HEK293 (cell line): ENCODE data around the gene KCNC4.
A peak's percentile ranks its signal among the peaks of the same experiment; 100 is the strongest.

Experiments
- CTCF ChIA-PET: fragments of 350-600 bp; formaldehyde crosslinking; extraction: SDS; loops from one replicate; lab custom pipeline; 2021; ENCODE audit warnings: antibody characterized with exemption; lab: Yijun Ruan, JAX
- POLR2A ChIA-PET: fragments of 300-600 bp; formaldehyde crosslinking; extraction: SDS; loops from one replicate; lab custom pipeline; 2020; ENCODE audit warnings: antibody characterized with exemption, inconsistent platforms; lab: Yijun Ruan, JAX
- H3K27ac ChIP-seq: fragments of 200-500 bp; sonication (Bioruptor generic); 2 replicates; pipeline ENCODE4 v1.5.1; 2014; ENCODE audit warnings: low read depth, low read length, control low read depth, inconsistent platforms; ENCODE audit errors: extremely low read depth
- H3K36me3 ChIP-seq, 2 experiments: fragments of 200-500 bp in 1 of 2; sonication (Bioruptor generic) in 1 of 2; 1 replicate in 1 of 2; 2 replicates in 1 of 2; pipeline ENCODE4 v1.5.1; 2014 to 2017; ENCODE audit warnings: inconsistent platforms in 2 of 2, low read length in 2 of 2; ENCODE audit not compliant: control insufficient read depth in 2 of 2, insufficient read depth in 1 of 2
- H3K4me1 ChIP-seq: fragments of 200-500 bp; sonication (Bioruptor generic); 2 replicates; pipeline ENCODE4 v1.5.1; 2014; ENCODE audit warnings: mild to moderate bottlenecking, low read length, inconsistent platforms; ENCODE audit not compliant: control insufficient read depth, insufficient read depth
- H3K4me3 ChIP-seq: 2 replicates; pipeline ENCODE4 v1.5.1; 2011; ENCODE audit warnings: low read depth, mild to moderate bottlenecking, control low read depth, low read length, moderate library complexity
- H3K9me3 ChIP-seq: fragments of 200-500 bp; sonication (Bioruptor generic); 2 replicates; pipeline ENCODE4 v1.5.1; 2014; ENCODE audit warnings: low read depth, low read length, inconsistent platforms; ENCODE audit not compliant: control insufficient read depth, insufficient read depth
- EGR2 ChIP-seq: fragments of 450-650 bp; formaldehyde crosslinking; IDR thresholded peaks from 2 replicates; pipeline ENCODE4 v1.5.1; 2016; ENCODE audit warnings: low read depth, missing biosample characterization, missing genetic modification characterization
- KLF1 ChIP-seq: fragments of 450-650 bp; formaldehyde crosslinking; IDR thresholded peaks from 2 replicates; pipeline ENCODE4 v1.5.1; 2016; ENCODE audit warnings: missing biosample characterization, missing genetic modification characterization
- MZF1 ChIP-seq: fragments of 450-650 bp; formaldehyde crosslinking; IDR thresholded peaks from 2 replicates; pipeline ENCODE4 v1.5.1; 2017; ENCODE audit warnings: missing biosample characterization, missing genetic modification characterization, borderline replicate concordance
- PBX3 ChIP-seq: sonication (generic); formaldehyde crosslinking; IDR thresholded peaks from 2 replicates; pipeline ENCODE4 v1.8.1; 2022; ENCODE audit warnings: mild to moderate bottlenecking, moderate library complexity, missing genetic modification reagents
- PRDM1 ChIP-seq: fragments of 450-650 bp; formaldehyde crosslinking; IDR thresholded peaks from 2 replicates; pipeline ENCODE4; 2016; ENCODE audit warnings: missing biosample characterization, missing genetic modification characterization
- ZBTB17 ChIP-seq: fragments of 450-650 bp; formaldehyde crosslinking; IDR thresholded peaks from 2 replicates; pipeline ENCODE4 v1.5.1; 2016; ENCODE audit warnings: missing biosample characterization, missing genetic modification characterization
- ZFP69B ChIP-seq: fragments of 450-650 bp; formaldehyde crosslinking; IDR thresholded peaks from 2 replicates; pipeline ENCODE4 v1.5.1; 2016; ENCODE audit warnings: missing biosample characterization, missing genetic modification characterization
- ZNF121 ChIP-seq: fragments of 450-650 bp; formaldehyde crosslinking; IDR thresholded peaks from 2 replicates; pipeline ENCODE4 v1.5.1; 2016; ENCODE audit warnings: missing biosample characterization, missing genetic modification characterization
- ZNF132 ChIP-seq: fragments of 450-650 bp; formaldehyde crosslinking; IDR thresholded peaks from 2 replicates; pipeline ENCODE4 v1.5.1; 2017; ENCODE audit warnings: missing biosample characterization, missing genetic modification characterization, borderline replicate concordance
- ZNF138 ChIP-seq: fragments of 450-650 bp; formaldehyde crosslinking; IDR thresholded peaks from 2 replicates; pipeline ENCODE4 v1.5.1; 2016; ENCODE audit warnings: missing biosample characterization, missing genetic modification characterization, borderline replicate concordance
- ZNF175 ChIP-seq: fragments of 450-650 bp; formaldehyde crosslinking; IDR thresholded peaks from 2 replicates; pipeline ENCODE4 v1.5.1; 2016; ENCODE audit warnings: missing biosample characterization, missing genetic modification characterization
- ZNF2 ChIP-seq: fragments of 450-650 bp; formaldehyde crosslinking; IDR thresholded peaks from 2 replicates; pipeline ENCODE4 v1.5.1; 2016; ENCODE audit warnings: missing biosample characterization, missing genetic modification characterization
- ZNF302 ChIP-seq: fragments of 450-650 bp; formaldehyde crosslinking; IDR thresholded peaks from 2 replicates; pipeline ENCODE4 v1.5.1; 2016; ENCODE audit warnings: missing biosample characterization, missing genetic modification characterization, low read depth
- ZNF335 ChIP-seq: fragments of 450-650 bp; formaldehyde crosslinking; conservative IDR thresholded peaks from 2 replicates; pipeline ENCODE4 v1.5.1; 2016; ENCODE audit warnings: missing biosample characterization, missing genetic modification characterization
- ZNF341 ChIP-seq: fragments of 450-650 bp; formaldehyde crosslinking; IDR thresholded peaks from 2 replicates; pipeline ENCODE4; 2016; ENCODE audit warnings: low read depth, missing biosample characterization, missing genetic modification characterization
- ZNF433 ChIP-seq: fragments of 450-650 bp; formaldehyde crosslinking; IDR thresholded peaks from 2 replicates; pipeline ENCODE4 v1.5.1; 2016; ENCODE audit warnings: missing biosample characterization, missing genetic modification characterization, low read depth
- ZNF621 ChIP-seq: fragments of 450-650 bp; formaldehyde crosslinking; IDR thresholded peaks from 2 replicates; pipeline ENCODE4 v1.5.1; 2017; ENCODE audit warnings: missing biosample characterization, missing genetic modification characterization
- ZNF654 ChIP-seq: fragments of 450-650 bp; formaldehyde crosslinking; IDR thresholded peaks from 2 replicates; pipeline ENCODE4 v1.5.1; 2016; ENCODE audit warnings: low read depth, missing biosample characterization, missing genetic modification characterization
- ZSCAN5A ChIP-seq: fragments of 450-650 bp; formaldehyde crosslinking; IDR thresholded peaks from 2 replicates; pipeline ENCODE4 v1.5.1; 2016; ENCODE audit warnings: missing biosample characterization, missing genetic modification characterization
- TF ChIP-seq, protein P1 (sequence below): fragments of 450-650 bp; formaldehyde crosslinking; IDR thresholded peaks from 2 replicates; pipeline ENCODE4 v1.5.1; 2016; ENCODE audit warnings: missing biosample characterization, missing genetic modification characterization, borderline replicate concordance
- TF ChIP-seq, protein P2 (sequence below): fragments of 450-650 bp; formaldehyde crosslinking; IDR thresholded peaks from 2 replicates; pipeline ENCODE4 v1.5.1; 2016; ENCODE audit warnings: missing biosample characterization, missing genetic modification characterization
- TF ChIP-seq, protein P3 (sequence below): fragments of 450-650 bp; formaldehyde crosslinking; IDR thresholded peaks from 2 replicates; pipeline ENCODE4 v1.5.1; 2016; ENCODE audit warnings: missing biosample characterization, missing genetic modification characterization

Gene KCNC4

GRCh38 chr1:110195196-110195595 lies 14.9 kb upstream of the KCNC4 start:
- CTCF ChIA-PET: interaction anchor here (0.6 to 1.1 kb wide), 2 partner anchors 10 to 99 kb away, joined by 3 to 4 read pairs; no protein-coding TSS in a partner anchor
- H3K9me3 ChIP-seq: no peaks in the 10 kb centered on the region

GRCh38 chr1:110196917-110197765 lies 13.0 kb upstream of the KCNC4 start:
- POLR2A ChIA-PET: interaction anchor here (1.1 kb wide), 1 partner anchor 141 kb away, joined by 3 read pairs; no protein-coding TSS in a partner anchor
- Histone ChIP-seq H3K4me3 (no peak overlapping the region), H3K27ac (no peak overlapping the region), H3K9me3 (no peaks in the 10 kb centered on the region), H3K36me3 (no peaks in the 10 kb centered on the region), H3K4me1 (no peaks in the 10 kb centered on the region)
- CTCF ChIA-PET: interaction anchor here (0.5 to 3.2 kb wide), 50 partner anchors 8 to 399 kb away, joined by 3 to 33 read pairs (median 5); partner anchors contain the start of gene KCNC4
- TF ChIP-seq ZNF132: no peak
- TF ChIP-seq, protein P1, sequence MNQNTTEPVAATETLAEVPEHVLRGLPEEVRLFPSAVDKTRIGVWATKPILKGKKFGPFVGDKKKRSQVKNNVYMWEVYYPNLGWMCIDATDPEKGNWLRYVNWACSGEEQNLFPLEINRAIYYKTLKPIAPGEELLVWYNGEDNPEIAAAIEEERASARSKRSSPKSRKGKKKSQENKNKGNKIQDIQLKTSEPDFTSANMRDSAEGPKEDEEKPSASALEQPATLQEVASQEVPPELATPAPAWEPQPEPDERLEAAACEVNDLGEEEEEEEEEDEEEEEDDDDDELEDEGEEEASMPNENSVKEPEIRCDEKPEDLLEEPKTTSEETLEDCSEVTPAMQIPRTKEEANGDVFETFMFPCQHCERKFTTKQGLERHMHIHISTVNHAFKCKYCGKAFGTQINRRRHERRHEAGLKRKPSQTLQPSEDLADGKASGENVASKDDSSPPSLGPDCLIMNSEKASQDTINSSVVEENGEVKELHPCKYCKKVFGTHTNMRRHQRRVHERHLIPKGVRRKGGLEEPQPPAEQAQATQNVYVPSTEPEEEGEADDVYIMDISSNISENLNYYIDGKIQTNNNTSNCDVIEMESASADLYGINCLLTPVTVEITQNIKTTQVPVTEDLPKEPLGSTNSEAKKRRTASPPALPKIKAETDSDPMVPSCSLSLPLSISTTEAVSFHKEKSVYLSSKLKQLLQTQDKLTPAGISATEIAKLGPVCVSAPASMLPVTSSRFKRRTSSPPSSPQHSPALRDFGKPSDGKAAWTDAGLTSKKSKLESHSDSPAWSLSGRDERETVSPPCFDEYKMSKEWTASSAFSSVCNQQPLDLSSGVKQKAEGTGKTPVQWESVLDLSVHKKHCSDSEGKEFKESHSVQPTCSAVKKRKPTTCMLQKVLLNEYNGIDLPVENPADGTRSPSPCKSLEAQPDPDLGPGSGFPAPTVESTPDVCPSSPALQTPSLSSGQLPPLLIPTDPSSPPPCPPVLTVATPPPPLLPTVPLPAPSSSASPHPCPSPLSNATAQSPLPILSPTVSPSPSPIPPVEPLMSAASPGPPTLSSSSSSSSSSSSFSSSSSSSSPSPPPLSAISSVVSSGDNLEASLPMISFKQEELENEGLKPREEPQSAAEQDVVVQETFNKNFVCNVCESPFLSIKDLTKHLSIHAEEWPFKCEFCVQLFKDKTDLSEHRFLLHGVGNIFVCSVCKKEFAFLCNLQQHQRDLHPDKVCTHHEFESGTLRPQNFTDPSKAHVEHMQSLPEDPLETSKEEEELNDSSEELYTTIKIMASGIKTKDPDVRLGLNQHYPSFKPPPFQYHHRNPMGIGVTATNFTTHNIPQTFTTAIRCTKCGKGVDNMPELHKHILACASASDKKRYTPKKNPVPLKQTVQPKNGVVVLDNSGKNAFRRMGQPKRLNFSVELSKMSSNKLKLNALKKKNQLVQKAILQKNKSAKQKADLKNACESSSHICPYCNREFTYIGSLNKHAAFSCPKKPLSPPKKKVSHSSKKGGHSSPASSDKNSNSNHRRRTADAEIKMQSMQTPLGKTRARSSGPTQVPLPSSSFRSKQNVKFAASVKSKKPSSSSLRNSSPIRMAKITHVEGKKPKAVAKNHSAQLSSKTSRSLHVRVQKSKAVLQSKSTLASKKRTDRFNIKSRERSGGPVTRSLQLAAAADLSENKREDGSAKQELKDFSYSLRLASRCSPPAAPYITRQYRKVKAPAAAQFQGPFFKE (tag by site-specific recombination): no peak
- peak; percentile 60 for TF ChIP-seq ZNF654 (tag by site-specific recombination)
- no peak for TF ChIP-seq ZNF138 (tag by site-specific recombination)
- peak; percentile 98 for TF ChIP-seq ZNF2 (tag by site-specific recombination)
- 0 out of 2 replicates have a peak, but pooled peaks have one; percentile 34 for TF ChIP-seq ZBTB17
- TF ChIP-seq ZSCAN5A: no peak
- no peak for TF ChIP-seq MZF1 (tag by site-specific recombination)
- TF ChIP-seq EGR2 (tag by site-specific recombination): no peak
- peak; percentile 64; the same call in 1 of the 2 replicates for TF ChIP-seq ZNF341 (tag by site-specific recombination)
- TF ChIP-seq, protein P2, sequence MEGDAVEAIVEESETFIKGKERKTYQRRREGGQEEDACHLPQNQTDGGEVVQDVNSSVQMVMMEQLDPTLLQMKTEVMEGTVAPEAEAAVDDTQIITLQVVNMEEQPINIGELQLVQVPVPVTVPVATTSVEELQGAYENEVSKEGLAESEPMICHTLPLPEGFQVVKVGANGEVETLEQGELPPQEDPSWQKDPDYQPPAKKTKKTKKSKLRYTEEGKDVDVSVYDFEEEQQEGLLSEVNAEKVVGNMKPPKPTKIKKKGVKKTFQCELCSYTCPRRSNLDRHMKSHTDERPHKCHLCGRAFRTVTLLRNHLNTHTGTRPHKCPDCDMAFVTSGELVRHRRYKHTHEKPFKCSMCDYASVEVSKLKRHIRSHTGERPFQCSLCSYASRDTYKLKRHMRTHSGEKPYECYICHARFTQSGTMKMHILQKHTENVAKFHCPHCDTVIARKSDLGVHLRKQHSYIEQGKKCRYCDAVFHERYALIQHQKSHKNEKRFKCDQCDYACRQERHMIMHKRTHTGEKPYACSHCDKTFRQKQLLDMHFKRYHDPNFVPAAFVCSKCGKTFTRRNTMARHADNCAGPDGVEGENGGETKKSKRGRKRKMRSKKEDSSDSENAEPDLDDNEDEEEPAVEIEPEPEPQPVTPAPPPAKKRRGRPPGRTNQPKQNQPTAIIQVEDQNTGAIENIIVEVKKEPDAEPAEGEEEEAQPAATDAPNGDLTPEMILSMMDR (tag by site-specific recombination): peak; percentile 63; the same call in 1 of the 2 replicates
- no peak for TF ChIP-seq ZNF121
- TF ChIP-seq ZFP69B (tag by site-specific recombination): 0 out of 2 replicates have a peak, but pooled peaks have one; percentile 36
- no peak for TF ChIP-seq ZNF302 (tag by site-specific recombination)

More at GRCh38 chr1:110195196-110195595, 14.9 kb upstream of the KCNC4 start:
- no peak overlapping the region for H3K27ac ChIP-seq
- H3K4me3 ChIP-seq: no peak overlapping the region
- TF ChIP-seq ZNF621 (tag by site-specific recombination): no peak
- no peak for TF ChIP-seq ZNF175 (tag by site-specific recombination)
- no peak for TF ChIP-seq PBX3 (CRISPR knock-in tag)
- TF ChIP-seq, protein P3, sequence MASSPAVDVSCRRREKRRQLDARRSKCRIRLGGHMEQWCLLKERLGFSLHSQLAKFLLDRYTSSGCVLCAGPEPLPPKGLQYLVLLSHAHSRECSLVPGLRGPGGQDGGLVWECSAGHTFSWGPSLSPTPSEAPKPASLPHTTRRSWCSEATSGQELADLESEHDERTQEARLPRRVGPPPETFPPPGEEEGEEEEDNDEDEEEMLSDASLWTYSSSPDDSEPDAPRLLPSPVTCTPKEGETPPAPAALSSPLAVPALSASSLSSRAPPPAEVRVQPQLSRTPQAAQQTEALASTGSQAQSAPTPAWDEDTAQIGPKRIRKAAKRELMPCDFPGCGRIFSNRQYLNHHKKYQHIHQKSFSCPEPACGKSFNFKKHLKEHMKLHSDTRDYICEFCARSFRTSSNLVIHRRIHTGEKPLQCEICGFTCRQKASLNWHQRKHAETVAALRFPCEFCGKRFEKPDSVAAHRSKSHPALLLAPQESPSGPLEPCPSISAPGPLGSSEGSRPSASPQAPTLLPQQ: no peak
- TF ChIP-seq ZNF335 (tag by site-specific recombination): no peak
- no peak for TF ChIP-seq ZNF433 (tag by site-specific recombination)
- TF ChIP-seq KLF1 (tag by site-specific recombination): no peak
- TF ChIP-seq PRDM1 (tag by site-specific recombination): no peak
- TF ChIP-seq, all 188 proteins: peak for 0
- Histone ChIP-seq H3K36me3 (no peaks in the 10 kb centered on the region), H3K4me1 (no peaks in the 10 kb centered on the region)
- POLR2A ChIA-PET: no interaction called here
